ENCODE measurements around the gene CAPN14.

Gene CAPN14

DNA sequence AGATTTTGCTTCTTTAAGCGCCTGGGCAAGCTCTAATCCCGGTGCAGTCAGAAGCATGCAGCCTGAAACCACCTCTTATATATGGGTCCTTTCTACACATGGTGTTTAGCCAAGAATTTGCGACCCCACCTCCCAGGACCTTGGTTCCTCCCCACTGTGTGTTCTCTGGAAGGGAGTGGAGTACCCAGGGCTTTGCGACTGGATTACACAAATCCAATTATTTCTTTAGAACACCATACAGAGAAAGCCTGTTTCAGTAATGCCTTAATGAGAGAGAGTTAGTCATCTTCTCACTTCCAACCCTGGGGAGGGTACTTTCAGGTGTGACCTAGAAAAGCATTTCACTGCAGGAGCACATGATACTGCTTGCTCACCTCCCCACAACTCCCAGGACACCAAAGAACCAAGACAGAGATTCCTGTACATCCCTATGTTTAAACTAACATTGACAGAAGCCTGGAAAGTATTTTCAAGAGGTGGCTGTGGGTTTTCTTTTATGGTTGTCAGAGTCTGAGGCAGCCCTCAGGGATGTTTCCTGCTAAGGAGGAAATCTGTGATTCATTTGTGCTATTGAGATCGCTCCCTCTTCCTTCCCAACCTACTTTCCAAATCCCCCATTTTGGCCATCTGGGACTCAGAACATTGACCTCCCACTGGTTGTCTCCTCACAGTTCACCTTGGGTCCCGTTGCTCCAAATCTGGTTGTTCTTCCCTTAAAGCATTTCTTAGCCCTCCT is at the start of gene CAPN14:
Gene CAPN14, minus strand, starts transcription at position 51 of the 736 bp plus-strand sequence. CDS start 12,068 bp downstream, outside the sequence.
- DNase-seq: no peak

- DNase-seq: no peak
These were observed 49.5 kb upstream of the CAPN14 start for GRCh38 chr2:31266804-31267203.

DNA sequence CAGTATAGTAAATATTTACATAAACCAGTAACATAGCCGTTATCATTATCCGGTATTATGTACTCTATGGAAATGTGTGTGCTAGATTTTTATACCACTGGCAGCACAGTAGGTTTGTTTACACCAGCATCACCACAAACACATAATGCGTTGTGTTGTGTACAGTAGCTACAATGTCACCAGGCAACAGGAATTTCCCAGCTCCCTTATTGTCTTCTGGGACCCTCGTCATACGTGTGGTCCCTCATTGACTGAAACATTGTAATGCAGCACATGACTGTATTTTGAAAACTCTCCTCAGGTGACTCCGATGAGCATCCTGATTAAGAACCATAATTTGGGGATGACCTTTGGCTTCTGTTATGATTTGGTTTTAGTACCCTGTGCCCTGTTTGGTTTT is 47.9 kb upstream of the CAPN14 start:
- no peak for DNase-seq

DNA sequence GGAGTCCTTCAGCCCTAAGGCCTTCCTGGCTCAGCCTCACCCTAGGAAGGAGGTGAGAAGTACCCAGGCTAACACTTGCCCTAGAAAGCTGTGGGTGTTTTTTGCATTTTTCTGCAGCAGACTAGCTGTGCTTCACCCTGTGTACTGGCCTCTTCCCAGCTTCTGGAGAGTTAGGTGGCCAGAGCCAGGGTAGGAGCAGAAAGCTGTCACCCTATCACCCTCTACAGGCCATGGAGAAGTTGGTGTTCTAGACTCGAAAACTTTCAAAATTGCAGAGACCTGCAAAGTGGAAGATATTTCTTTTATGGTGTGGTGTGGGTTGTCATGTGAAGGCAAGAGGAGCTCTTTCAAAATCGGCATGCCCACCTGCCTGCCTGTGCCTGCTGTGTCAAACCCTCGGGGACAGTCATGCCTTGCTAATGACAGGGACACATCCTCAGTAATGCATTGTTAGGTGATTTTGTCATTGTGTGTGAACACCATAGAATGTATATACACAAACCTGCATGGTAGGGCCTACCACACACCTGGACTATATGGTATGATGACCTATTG is 46.4 kb upstream of the CAPN14 start:
- no peak for DNase-seq

DNA sequence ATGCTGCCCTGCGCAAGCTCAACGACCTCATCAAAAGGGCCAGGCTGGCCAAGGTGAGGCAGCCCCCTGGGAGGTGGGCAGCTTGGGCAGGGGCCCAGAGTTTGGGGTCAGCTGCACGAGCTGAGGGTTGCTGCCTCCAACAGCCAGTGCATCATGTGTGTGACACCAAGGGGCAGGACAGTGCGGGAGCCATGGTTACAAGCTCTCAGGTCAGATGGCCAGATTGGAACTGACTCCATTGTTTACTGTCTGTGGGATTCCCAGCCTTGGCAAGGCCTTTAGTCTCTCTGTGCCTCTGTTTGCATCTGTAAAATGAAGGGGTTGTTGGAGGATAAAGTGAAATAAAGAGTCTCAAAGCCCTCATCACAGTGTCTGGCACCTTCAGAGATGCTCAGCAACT is 43.6 kb upstream of the CAPN14 start:
- no peak for DNase-seq

- DNase-seq: no peak
These were observed 41.8 kb upstream of the CAPN14 start for GRCh38 chr2:31259075-31259474.

DNA sequence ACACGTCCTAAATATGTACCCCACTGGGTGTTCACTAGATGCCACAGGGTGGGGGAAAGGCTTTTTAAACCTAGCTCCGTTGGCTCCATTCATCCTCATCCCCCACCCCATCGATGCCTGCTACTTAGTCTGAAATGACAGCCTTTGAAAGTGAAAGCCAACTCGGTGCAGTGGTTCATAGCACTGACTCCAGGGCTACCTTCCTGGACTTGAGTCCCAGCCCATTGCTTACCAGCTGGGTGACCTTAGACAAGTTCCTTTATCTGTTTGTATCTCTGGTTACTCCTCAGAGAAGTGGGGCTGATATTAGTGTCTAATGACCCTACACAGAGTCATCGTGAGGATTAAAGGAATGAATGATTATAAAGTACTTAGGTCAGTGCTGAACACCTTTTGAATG is 41.0 kb upstream of the CAPN14 start:
- no peak for DNase-seq

DNA sequence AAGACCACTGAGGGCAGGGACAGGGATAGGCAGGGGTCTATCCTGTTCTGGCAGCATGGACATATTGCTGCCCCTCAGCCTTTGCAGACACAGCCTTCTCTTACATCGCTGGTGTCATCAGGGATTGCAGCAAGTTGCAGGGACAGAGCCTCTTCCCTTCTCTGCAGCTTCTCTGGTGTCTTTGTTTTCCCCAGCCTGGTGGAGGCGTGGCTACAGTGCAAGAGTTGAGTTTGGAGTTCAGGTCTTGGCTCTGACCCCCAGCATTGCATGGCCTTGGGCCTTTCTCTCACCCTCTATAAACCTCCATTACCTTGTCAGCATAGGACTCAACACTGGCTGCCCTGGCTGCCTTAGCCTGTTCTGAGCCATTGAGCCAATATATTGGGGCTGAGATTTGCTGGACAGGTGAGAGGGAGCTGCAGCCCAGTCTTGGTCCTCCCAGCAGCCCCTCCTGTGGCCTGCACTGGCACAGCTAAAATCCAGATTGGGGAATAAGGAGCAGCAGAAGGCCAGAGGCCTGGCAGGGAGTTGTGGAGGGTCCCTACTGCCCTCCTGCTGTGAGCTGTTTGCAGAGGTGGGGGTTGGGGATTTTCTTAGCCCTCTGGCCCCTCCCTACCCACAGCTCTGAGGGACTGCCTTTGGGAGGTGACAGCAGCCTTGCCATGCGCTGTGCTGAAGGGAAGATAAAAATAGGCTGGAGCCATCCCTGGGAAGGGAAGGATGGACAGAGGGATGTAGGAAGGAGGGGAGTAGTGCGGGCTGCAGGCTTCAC is 39.5 kb upstream of the CAPN14 start:
- DNase-seq: no peak

DNA sequence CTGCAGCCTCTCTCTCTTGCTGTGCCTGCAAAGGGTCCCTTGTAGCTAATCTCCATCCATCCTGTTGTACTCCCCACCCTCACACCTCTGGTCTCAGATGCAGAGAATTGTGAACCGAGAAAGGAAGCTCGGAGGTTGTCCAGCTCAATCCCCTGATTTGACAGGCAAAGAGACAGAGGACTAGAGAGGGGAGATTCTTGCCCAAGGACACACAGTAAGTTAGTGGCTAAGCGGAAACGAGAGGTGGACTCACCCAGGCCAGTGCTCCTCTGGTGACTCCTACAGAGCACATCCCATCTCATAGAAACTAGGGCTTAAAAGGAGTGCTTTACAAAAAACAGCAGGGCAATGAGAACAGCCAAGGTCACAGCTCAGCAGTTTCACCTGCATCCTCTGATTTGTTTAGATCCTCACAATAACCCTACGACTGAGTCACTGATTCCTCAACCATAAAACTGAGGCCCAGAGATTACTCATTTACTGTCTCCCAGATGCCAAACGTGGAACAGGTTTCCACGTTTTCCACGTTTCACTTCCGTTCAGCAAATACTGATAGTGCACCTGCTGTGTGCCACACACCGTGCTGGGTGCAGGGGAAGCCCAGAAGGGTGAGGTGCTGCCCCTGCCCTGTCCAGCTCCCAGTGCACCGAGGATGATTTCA is 38.7 kb upstream of the CAPN14 start:
- DNase-seq: no peak

DNA sequence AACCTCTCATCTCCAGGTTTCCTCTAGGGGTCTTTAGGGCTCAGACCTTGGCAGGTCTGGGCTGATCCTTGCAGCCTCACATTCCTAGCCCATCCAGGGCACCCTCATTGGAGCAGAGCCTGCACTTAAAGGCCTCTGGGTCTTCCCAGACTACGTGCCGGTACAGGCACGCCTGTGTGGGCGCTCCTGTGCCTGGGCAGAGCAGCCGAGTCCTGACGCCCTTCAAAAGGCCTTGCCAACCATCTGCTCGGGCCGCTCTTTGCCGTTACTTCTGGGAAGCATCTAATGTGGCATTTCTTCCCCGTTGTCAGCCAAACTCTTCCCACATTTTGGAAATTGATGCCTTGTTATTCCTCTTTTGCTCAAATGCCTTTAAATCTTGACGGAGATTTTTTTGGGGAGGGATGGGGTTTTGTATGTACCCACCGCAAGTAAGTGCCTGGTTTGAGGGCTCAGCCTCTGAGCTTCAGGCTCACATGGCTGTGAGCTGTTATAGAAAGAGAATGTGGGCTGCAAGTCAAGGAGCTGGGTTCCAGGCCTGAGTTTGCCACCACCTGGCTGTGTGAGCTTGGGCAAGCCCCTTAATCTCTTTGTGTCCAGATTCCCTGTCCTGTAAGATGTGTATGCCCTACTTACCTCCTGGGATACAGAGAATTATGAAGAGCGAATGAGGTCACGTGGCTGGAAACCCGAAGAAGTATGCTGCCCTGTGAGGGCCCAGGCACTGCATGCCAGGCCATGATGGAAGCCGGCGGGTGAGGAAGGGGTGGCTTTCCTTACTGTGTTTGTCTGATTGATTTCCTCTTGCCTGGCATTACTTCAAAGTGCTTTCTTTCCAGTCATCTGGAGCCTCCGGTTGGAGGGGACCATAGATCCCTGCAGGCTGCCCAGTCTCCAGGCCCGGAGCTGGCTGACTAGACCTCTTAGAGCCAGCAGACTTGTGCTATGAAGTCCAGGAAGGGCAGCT is 37.2 kb upstream of the CAPN14 start:
- no peak for DNase-seq

GRCh38 chr2:31253356-31254131 is 36.2 kb upstream of the CAPN14 start:
- DNase-seq: no peak

DNA sequence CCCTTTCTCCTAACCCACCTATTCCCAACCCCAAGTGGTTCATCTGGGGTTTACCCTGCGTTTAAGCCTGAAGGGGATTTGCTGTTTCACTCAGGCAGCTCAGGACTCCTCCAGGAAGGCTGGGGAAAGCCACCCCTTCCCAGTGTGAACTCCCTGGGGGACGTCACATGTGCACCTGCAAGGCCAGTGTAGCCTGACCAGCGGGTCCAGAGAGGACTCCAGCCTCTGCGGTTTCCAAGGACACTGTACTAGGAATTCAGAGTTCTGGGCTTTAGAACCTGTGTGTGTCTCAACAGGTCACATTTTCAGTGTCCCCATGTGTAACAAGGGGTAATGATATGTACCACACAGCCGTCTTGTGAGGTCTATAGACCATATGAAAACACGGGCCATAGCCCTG is 34.5 kb upstream of the CAPN14 start:
- DNase-seq: no peak

- DNase-seq: no peak
These were observed 33.7 kb upstream of the CAPN14 start for GRCh38 chr2:31251018-31251417.

DNA sequence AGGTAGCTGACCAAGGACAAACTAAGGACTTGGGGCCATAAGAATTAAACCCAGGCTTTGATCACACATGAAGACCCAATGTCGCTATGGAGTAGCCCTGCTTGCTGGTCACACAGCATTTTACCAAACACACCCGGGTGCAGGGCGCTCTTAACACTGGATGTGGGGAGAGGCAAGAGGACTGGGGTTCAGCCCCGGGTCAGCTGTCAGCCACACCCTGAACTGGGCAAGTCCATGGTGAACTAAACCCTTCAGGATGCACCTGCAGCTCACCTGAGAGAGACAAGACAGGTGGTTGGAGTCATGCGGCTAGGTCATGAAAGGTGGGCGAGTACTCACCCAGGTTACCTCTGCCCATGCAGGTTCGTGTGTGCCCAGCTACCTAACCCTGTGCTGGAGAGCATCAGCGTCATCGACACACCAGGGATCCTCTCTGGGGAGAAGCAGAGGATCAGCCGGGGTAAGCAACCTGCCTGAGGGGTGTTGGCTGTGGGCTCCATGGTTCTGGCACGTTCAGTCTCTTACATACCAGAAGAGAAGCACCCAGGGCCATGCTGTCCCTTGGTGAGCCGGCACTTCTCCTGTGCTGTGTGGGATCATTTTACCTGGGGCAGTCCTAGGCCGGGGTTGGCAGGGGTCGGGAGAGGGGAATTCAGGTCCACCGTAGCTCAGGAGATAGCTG is 31.8 kb upstream of the CAPN14 start:
- no peak for DNase-seq

- no peak for DNase-seq
These were observed 30.8 kb upstream of the CAPN14 start for GRCh38 chr2:31248139-31248538.

- no peak for DNase-seq
These were observed 30.4 kb upstream of the CAPN14 start for GRCh38 chr2:31247711-31248110.

- DNase-seq: no peak
These were observed 29.0 kb upstream of the CAPN14 start for GRCh38 chr2:31246184-31246852.

GRCh38 chr2:31244101-31244500 is 26.8 kb upstream of the CAPN14 start:
- no peak for DNase-seq

GRCh38 chr2:31243053-31243452 is 25.7 kb upstream of the CAPN14 start:
- no peak for DNase-seq

DNA sequence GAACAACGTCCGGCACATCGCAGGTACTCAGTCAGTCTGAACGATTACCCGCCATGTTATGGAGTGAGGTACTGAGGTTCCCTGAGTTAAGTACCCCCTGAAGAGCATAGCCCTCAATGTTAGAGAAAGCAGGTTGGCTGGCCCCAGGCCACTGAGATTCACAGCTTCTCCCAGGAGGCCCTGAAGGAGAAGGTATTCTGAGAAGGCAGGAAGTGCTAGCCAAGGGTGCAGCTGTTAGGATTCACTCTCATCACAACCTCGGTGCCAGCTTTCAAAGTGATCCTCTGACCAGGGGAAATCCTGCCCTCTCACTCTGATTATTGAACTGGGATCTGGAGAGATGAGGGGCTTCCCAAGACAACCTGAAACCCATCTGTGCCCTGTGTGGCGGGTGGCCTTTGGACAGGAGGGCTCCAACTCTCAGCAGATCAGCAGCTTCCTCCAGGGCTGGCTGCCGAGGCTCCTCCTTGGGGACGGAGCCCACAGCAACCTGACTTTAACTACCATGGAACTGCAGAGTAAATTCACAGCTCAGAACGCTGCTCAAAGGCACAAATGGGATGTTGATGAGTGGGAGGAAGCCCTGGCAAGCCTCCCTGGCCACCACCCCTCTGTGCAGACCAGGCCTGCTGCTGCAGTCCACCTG is 24.4 kb upstream of the CAPN14 start:
- DNase-seq: no peak

Data from retina (tissue), 1 donor.